Nephron progenitor cell (in vitro differentiated cells): ENCODE measurements around the gene MIS12.

Source experiments
- DNase-seq: peaks from one replicate; pipeline ENCODE4 v3.0.0; 2021
- H3K27ac Mint-ChIP-seq: 2 replicates; pipeline ENCODE4 v1.8.0; 2021; ENCODE audit warnings: mild to moderate bottlenecking, moderate library complexity, mixed read lengths
- H3K27me3 Mint-ChIP-seq: 2 replicates; pipeline ENCODE4 v1.8.0; 2021; ENCODE audit warnings: mild to moderate bottlenecking, low read depth, mixed read lengths; ENCODE audit not compliant: poor library complexity
- H3K36me3 Mint-ChIP-seq: 2 replicates; pipeline ENCODE4 v1.8.0; 2021; ENCODE audit warnings: low read depth, mixed read lengths
- H3K4me1 Mint-ChIP-seq: 2 replicates; pipeline ENCODE4 v1.8.0; 2021; ENCODE audit warnings: mixed read lengths
- H3K4me3 Mint-ChIP-seq: 2 replicates; pipeline ENCODE4 v1.8.0; 2021; ENCODE audit warnings: mild to moderate bottlenecking, moderate library complexity, mixed read lengths
- H3K9me3 Mint-ChIP-seq: 2 replicates; pipeline ENCODE4 v1.8.0; 2021; ENCODE audit warnings: mild to moderate bottlenecking, moderate library complexity, mixed read lengths
- CTCF ChIP-seq: fragments of 200-600 bp; sonication (generic); IDR thresholded peaks from 2 replicates; pipeline ENCODE4 v1.5.0; 2021; ENCODE audit warnings: antibody characterized with exemption

MIS12 gene

GRCh38 chr17:5444209-5444608 lies 42.2 kb upstream of the MIS12 start:
- no peaks in the 10 kb centered on the region for H3K9me3 Mint-ChIP-seq
- H3K4me3 Mint-ChIP-seq = no peak overlapping the region
- no peak for DNase-seq
- H3K27ac Mint-ChIP-seq = no peak overlapping the region
- no peak for TF ChIP-seq CTCF
- H3K36me3 Mint-ChIP-seq = peaks cover 66% of the 10 kb centered on the region
- H3K4me1 Mint-ChIP-seq = peaks cover 10% of the 10 kb centered on the region
- no peaks in the 10 kb centered on the region for H3K27me3 Mint-ChIP-seq

- H3K27me3 Mint-ChIP-seq = no peaks in the 10 kb centered on the region
- DNase-seq = no peak
- H3K4me3 Mint-ChIP-seq = no peak overlapping the region
- no peaks in the 10 kb centered on the region for H3K9me3 Mint-ChIP-seq
- no peak overlapping the region for H3K27ac Mint-ChIP-seq
- no peak for TF ChIP-seq CTCF
- H3K4me1 Mint-ChIP-seq = no peaks in the 10 kb centered on the region
- peaks cover 80% of the 10 kb centered on the region for H3K36me3 Mint-ChIP-seq
Observed at GRCh38 chr17:5446786-5447185, 39.6 kb upstream of the MIS12 start.

- Mint-ChIP-seq H3K36me3 (peaks cover 29% of the 10 kb centered on the region), H3K27me3 (peaks cover 3% of the 10 kb centered on the region), H3K9me3 (no peaks in the 10 kb centered on the region), H3K4me3 (no peak overlapping the region), H3K27ac (peak overlapping the region; percentile 54), H3K4me1 (peaks cover 38% of the 10 kb centered on the region)
- no peak for TF ChIP-seq CTCF
- DNase-seq = no peak
Observed at GRCh38 chr17:5464717-5465507, 21.5 kb upstream of the MIS12 start.

GRCh38 chr17:5466295-5466694 lies 20.1 kb upstream of the MIS12 start:
- H3K27me3 Mint-ChIP-seq = peaks cover 3% of the 10 kb centered on the region
- H3K4me1 Mint-ChIP-seq = peaks cover 38% of the 10 kb centered on the region
- H3K4me3 Mint-ChIP-seq = peak overlapping the region; percentile 93
- peak overlapping the region; percentile 46 for H3K27ac Mint-ChIP-seq
- peaks cover 20% of the 10 kb centered on the region for H3K36me3 Mint-ChIP-seq
- TF ChIP-seq CTCF = no peak
- no peaks in the 10 kb centered on the region for H3K9me3 Mint-ChIP-seq
- DNase-seq = no peak

GRCh38 chr17:5467416-5467815 lies 18.9 kb upstream of the MIS12 start:
- H3K27me3 Mint-ChIP-seq = peaks cover 3% of the 10 kb centered on the region
- H3K4me3 Mint-ChIP-seq = peak overlapping the region; percentile 93
- H3K4me1 Mint-ChIP-seq = peaks cover 38% of the 10 kb centered on the region
- TF ChIP-seq CTCF = no peak
- no peak for DNase-seq
- H3K36me3 Mint-ChIP-seq = peaks cover 24% of the 10 kb centered on the region
- peak overlapping the region; percentile 20 for H3K27ac Mint-ChIP-seq
- no peaks in the 10 kb centered on the region for H3K9me3 Mint-ChIP-seq

- H3K27ac Mint-ChIP-seq = peak overlapping the region; percentile 20
- peak overlapping the region; percentile 93 for H3K4me3 Mint-ChIP-seq
- no peaks in the 10 kb centered on the region for H3K9me3 Mint-ChIP-seq
- peaks cover 3% of the 10 kb centered on the region for H3K27me3 Mint-ChIP-seq
- DNase-seq = no peak
- H3K4me1 Mint-ChIP-seq = peaks cover 38% of the 10 kb centered on the region
- TF ChIP-seq CTCF = no peak
- peaks cover 22% of the 10 kb centered on the region for H3K36me3 Mint-ChIP-seq
Observed at GRCh38 chr17:5468075-5468473, 18.3 kb upstream of the MIS12 start.
